HepG2 (cell line): ENCODE measurements around the gene GEMIN8. TPM values are rescaled to one million over a fixed set of nuclear protein-coding genes. Genes with fewer than 3 reads are reported as not detected.

Experiments used
- ATAC-seq: fragments of 200-7000 bp; cut with Tn5 transposase; 3 replicates; pipeline ENCODE4 v1.9.1; 2020; ENCODE audit warnings: mild to moderate bottlenecking, moderate library complexity
- BruUV-seq: library from RNA; stranded (reverse); fragments of 400-500 nt; replicated peaks from 2 replicates; lab custom pipeline; 2021; lab: Mats Ljungman, UMichigan
- CTCF ChIA-PET: fragments of 300-600 bp; formaldehyde crosslinking; extraction: SDS; loops from one replicate; lab custom pipeline; 2021; ENCODE audit warnings: low total read pairs, inconsistent platforms, low intra/inter-chr PET ratio; lab: Yijun Ruan, JAX
- POLR2A ChIA-PET: fragments of 350-600 bp; sonication (Branson Sonifier 250); formaldehyde crosslinking; loops from one replicate; lab custom pipeline; 2020; ENCODE audit warnings: antibody characterized with exemption, inconsistent platforms; lab: Yijun Ruan, JAX
- DNase-seq: peaks from one replicate; pipeline ENCODE4 v3.0.0-alpha.2; 2015; ENCODE audit warnings: low spot score
- FAIRE-seq: peaks from 3 replicates; lab custom pipeline; 2011; peaks lifted over from hg19 to GRCh38; lab: Jason Lieb, UNC
- H2AFZ ChIP-seq: one replicate; pipeline ENCODE4 v1.6.1; 2011; ENCODE audit warnings: low read length, inconsistent platforms
- H3K27ac ChIP-seq: fragments of 300-600 bp; 3 replicates; pipeline ENCODE4 v1.8.0; 2011; ENCODE audit warnings: mixed run types, mild to moderate bottlenecking, mixed read lengths, low read length, inconsistent platforms; ENCODE audit not compliant: insufficient read depth; ENCODE audit errors: extremely low read length
- H3K27me3 ChIP-seq, 2 experiments: fragments of 200-600 bp in 1 of 2; 2 replicates in 1 of 2; 3 replicates in 1 of 2; pipeline versions ENCODE4 v1.6.0 to v1.8.0; 2011; ENCODE audit warnings: low read length in 2 of 2, mild to moderate bottlenecking in 2 of 2, moderate library complexity in 2 of 2, inconsistent platforms in 1 of 2; ENCODE audit not compliant: insufficient read depth in 2 of 2, control insufficient read depth in 1 of 2
- H3K36me3 ChIP-seq, 2 experiments: fragments of 200-600 bp in 1 of 2; replicated peaks in 1 of 2; 2 replicates in 1 of 2; 3 replicates in 1 of 2; pipeline versions ENCODE4 v1.5.1 to v1.8.0; 2011; ENCODE audit warnings: low read length in 2 of 2, inconsistent platforms in 1 of 2; ENCODE audit not compliant: insufficient read depth in 2 of 2, control insufficient read depth in 1 of 2
- H3K4me1 ChIP-seq: 2 replicates; pipeline ENCODE4 v1.5.1; 2012; ENCODE audit warnings: low read length, inconsistent platforms; ENCODE audit not compliant: insufficient read depth
- H3K4me2 ChIP-seq: 2 replicates; pipeline ENCODE4 v1.6.0; 2011; ENCODE audit warnings: low read depth, low read length, inconsistent platforms
- H3K4me3 ChIP-seq, 3 experiments: fragments of 200-600 bp in 1 of 3; sonication (generic), shearing (Covaris generic) in 1 of 3; replicated peaks in 1 of 3; 2 replicates each; pipeline ENCODE4 v1.5.1; 2011 to 2016; ENCODE audit warnings: low read length in 3 of 3, inconsistent platforms in 2 of 3, low read depth in 2 of 3, mild to moderate bottlenecking in 2 of 3, control low read depth in 1 of 3, mixed read lengths in 1 of 3; ENCODE audit not compliant: insufficient read depth in 1 of 3
- H3K79me2 ChIP-seq: one replicate; pipeline ENCODE4 v1.6.1; 2011; ENCODE audit warnings: low read length, inconsistent platforms; ENCODE audit not compliant: insufficient read depth
- H3K9ac ChIP-seq: 2 replicates; pipeline ENCODE4 v1.6.0; 2011; ENCODE audit warnings: mild to moderate bottlenecking, low read depth, low read length, inconsistent platforms; ENCODE audit not compliant: insufficient read depth
- H3K9me3 ChIP-seq: 2 replicates; pipeline ENCODE4 v1.5.1; 2012; ENCODE audit warnings: mild to moderate bottlenecking, low read length
- H4K20me1 ChIP-seq: 2 replicates; pipeline ENCODE4 v1.6.0; 2011; ENCODE audit warnings: inconsistent platforms, mild to moderate bottlenecking, low read length, moderate library complexity; ENCODE audit not compliant: insufficient read depth
- CBX1 ChIP-seq: IDR thresholded peaks from one replicate; pipeline ENCODE4 v1.6.1; 2016; ENCODE audit warnings: antibody characterized with exemption, low read depth
- CREM ChIP-seq, 2 experiments: sonication (generic) in 1 of 2; formaldehyde crosslinking in 1 of 2; IDR thresholded peaks; 2 replicates each; pipeline versions ENCODE4 v1.4.0 to v1.6.1; 2016 to 2020; ENCODE audit warnings: antibody characterized with exemption in 1 of 2, mild to moderate bottlenecking in 1 of 2, missing genetic modification reagents in 1 of 2
- DPF2 ChIP-seq: sonication (generic); formaldehyde crosslinking; IDR thresholded peaks from 2 replicates; pipeline ENCODE4 v1.4.0; 2020; ENCODE audit warnings: mild to moderate bottlenecking, low read depth, missing genetic modification reagents, borderline replicate concordance
- FOXC1 ChIP-seq: sonication (generic); formaldehyde crosslinking; IDR thresholded peaks from 2 replicates; pipeline ENCODE4 v1.8.0; 2022; ENCODE audit warnings: mild to moderate bottlenecking, missing genetic modification reagents, borderline replicate concordance
- NFIC ChIP-seq: IDR thresholded peaks from 2 replicates; pipeline ENCODE4 v1.6.1; 2012; ENCODE audit warnings: mild to moderate bottlenecking, low read length, inconsistent platforms
- RXRA ChIP-seq: sonication (generic); formaldehyde crosslinking; IDR thresholded peaks from 2 replicates; pipeline ENCODE4 v1.5.1; 2020; ENCODE audit warnings: missing genetic modification reagents
- TP53 ChIP-seq: sonication (generic); formaldehyde crosslinking; conservative IDR thresholded peaks from 2 replicates; pipeline ENCODE4 v1.4.0; 2020; ENCODE audit warnings: missing genetic modification reagents
- ZFP90 ChIP-seq: sonication (generic); formaldehyde crosslinking; IDR thresholded peaks from 2 replicates; pipeline ENCODE4 v1.8.0; 2022; ENCODE audit warnings: missing genetic modification reagents, mild to moderate bottlenecking, inconsistent platforms, borderline replicate concordance
- ZNF143 ChIP-seq: sonication (generic); formaldehyde crosslinking; IDR thresholded peaks from 2 replicates; pipeline ENCODE4 v1.4.0; 2020; ENCODE audit warnings: missing genetic modification reagents
- ZSCAN30 ChIP-seq: sonication (generic); formaldehyde crosslinking; IDR thresholded peaks from 2 replicates; pipeline ENCODE4 v1.5.0; 2020; ENCODE audit warnings: mild to moderate bottlenecking, missing genetic modification reagents
- WGBS: methylation state at CpG from one replicate; pipeline ENCODE4 v1.1.6; 2017; ENCODE audit warnings: low lambda C conversion rate; 5-methylcytosine and 5-hydroxymethylcytosine counted together
- in situ Hi-C: cut with HindIII; loops from 2 replicates; pipeline ENCODE4 v1.10.0; 2017; ENCODE audit warnings: low pct_unique_long_range_greater_than_20kb; ENCODE audit not compliant: extremely low pct_ligation_motif_present
- intact Hi-C: fragments of 100-400 bp; cut with micrococcal nuclease; formaldehyde crosslinking; loops from one replicate; pipeline ENCODE4 v1.10.0; 2022; ENCODE audit not compliant: unreplicated experiment
- polyA plus RNA-seq, 8 experiments: library from polyadenylated mRNA; depleted of rRNA in 3 of 8; stranded (reverse) in 7 of 8; unstranded in 1 of 8; fragments of >200 nt; fragmentation: Illumina TruSeq in 4 of 8; extraction: Trizol in 4 of 8; gene quantifications; 2 replicates each; pipeline versions ENCODE4 v1.2.1 to v1.2.3, GENCODE V29; 2011 to 2016; ENCODE audit warnings: low read depth in 4 of 8, missing spikeins in 1 of 8, mixed read lengths in 1 of 8; ENCODE audit not compliant: insufficient read depth in 1 of 8
- total RNA-seq, 5 experiments: library from RNA; depleted of rRNA; stranded (reverse); fragments of >200 nt; fragmentation: Illumina TruSeq; extraction: Trizol; gene quantifications; 2 replicates each; pipeline ENCODE4 v1.2.3, GENCODE V29; 2016; ENCODE audit warnings: low read depth in 1 of 5
- TF ChIP-seq, protein P1 (sequence below): sonication (generic); formaldehyde crosslinking; IDR thresholded peaks from 2 replicates; pipeline ENCODE4 v1.5.0; 2020; ENCODE audit warnings: missing genetic modification reagents
- TF ChIP-seq, protein P2 (sequence below): IDR thresholded peaks from 2 replicates; pipeline ENCODE4 v1.6.1; 2016; ENCODE audit warnings: low read depth, borderline replicate concordance

GEMIN8 gene
- total and polyA plus RNA-seq, 2 of the 13 experiments (the other 11 are each of a cell fraction or from before 2014, with no cell fraction given), result 9.7 to 23.7 TPM

DNA sequence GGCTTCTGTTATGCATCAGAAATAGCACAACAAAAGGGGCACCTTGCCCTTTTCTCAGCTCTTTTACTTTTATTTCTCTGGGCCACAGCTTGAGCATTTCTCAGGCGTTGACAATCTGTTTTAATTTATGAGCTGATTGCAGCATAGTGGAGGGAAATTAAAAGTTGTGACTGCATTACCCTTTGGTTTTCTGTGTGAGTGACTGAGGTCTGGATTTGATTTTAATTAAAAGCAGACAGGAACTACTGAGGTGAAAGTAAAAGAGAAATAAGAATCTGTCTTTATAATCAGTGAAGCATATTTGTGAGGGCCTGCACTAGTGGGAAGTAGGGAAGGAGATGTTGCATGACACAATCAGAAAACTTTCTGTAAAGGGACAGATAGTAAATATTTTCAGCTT, 43.4 kb upstream of the GEMIN8 start:
- Histone ChIP-seq H2AFZ (no peak overlapping the region), H4K20me1 (no peaks in the 10 kb centered on the region), H3K36me3 (no peaks in the 10 kb centered on the region), H3K4me1 (peaks cover 19% of the 10 kb centered on the region; the same call in 1 of the 2 replicates), H3K4me3 (no peak overlapping the region), H3K27me3 (no peaks in the 10 kb centered on the region), H3K9ac (no peak overlapping the region), H3K9me3 (no peaks in the 10 kb centered on the region), H3K4me2 (no peak overlapping the region), H3K27ac (no peak overlapping the region), H3K79me2 (no peaks in the 10 kb centered on the region)
- FAIRE-seq (no peak), DNase-seq (no peak), ATAC-seq (no peak)
- no TSS peak for BruUV-seq
- TF ChIP-seq ZNF143, result no peak
- no peak for TF ChIP-seq ZFP90 (CRISPR knock-in tag)
- TF ChIP-seq CREM (IDR thresholded peaks at IDR 0.05), result no peak
- TF ChIP-seq CREM (CRISPR knock-in tag; IDR thresholded peaks at IDR 0.05), result no peak
- no peak for TF ChIP-seq TP53 (CRISPR knock-in tag)
- no peak for TF ChIP-seq RXRA (CRISPR knock-in tag)
- TF ChIP-seq, protein P1, sequence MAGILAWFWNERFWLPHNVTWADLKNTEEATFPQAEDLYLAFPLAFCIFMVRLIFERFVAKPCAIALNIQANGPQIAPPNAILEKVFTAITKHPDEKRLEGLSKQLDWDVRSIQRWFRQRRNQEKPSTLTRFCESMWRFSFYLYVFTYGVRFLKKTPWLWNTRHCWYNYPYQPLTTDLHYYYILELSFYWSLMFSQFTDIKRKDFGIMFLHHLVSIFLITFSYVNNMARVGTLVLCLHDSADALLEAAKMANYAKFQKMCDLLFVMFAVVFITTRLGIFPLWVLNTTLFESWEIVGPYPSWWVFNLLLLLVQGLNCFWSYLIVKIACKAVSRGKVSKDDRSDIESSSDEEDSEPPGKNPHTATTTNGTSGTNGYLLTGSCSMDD, result no peak
- POLR2A ChIA-PET, result no interaction called here
- WGBS, result 0% methylated on average over 1 of the region's 1 CpG
- CTCF ChIA-PET, result no interaction called here
- intact Hi-C loops (no loop called here), in situ Hi-C loops (no loop called here)

DNA sequence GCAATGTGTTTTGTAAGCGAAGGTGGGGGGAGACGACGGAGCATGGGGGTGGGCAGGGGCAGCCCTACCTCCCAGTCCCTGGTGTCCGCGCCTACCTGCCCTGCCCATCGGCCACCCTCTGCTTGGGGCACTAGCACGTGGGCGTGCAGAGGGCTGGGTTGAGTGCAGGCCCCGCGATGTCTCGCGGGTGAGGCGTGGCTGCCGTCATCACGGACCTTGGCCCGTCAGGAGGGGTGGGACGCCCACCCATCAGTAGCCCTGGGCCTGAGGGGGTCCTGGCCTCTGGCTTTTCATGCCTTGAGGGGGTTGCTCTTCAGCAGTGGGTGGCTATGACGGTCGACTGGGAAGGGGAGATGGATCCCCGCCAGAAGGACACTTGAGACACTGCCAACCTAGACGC, 36.1 kb upstream of the GEMIN8 start:
- no peak for ATAC-seq
- no peak for TF ChIP-seq DPF2 (CRISPR knock-in tag)
- no peak for TF ChIP-seq FOXC1 (CRISPR knock-in tag)
- TF ChIP-seq ZSCAN30 (CRISPR knock-in tag), result no peak
- no peak for TF ChIP-seq NFIC
- TF ChIP-seq CBX1, result no peak
- TF ChIP-seq, protein P2, sequence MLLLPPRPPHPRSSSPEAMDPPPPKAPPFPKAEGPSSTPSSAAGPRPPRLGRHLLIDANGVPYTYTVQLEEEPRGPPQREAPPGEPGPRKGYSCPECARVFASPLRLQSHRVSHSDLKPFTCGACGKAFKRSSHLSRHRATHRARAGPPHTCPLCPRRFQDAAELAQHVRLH, result no peak
- no TSS peak for BruUV-seq
- ChIA-PET CTCF (no interaction called here), POLR2A (no interaction called here)
- H3K4me2 ChIP-seq, result no peak overlapping the region
- H3K9ac ChIP-seq, result no peak overlapping the region
- H3K79me2 ChIP-seq, result no peaks in the 10 kb centered on the region
- DNase-seq, result no peak
- no peaks in the 10 kb centered on the region for H3K9me3 ChIP-seq
- no peaks in the 10 kb centered on the region for H3K36me3 ChIP-seq
- no CpG with 5 or more reads among the region's 21 CpGs for WGBS
- in situ Hi-C loops, result no loop called here
- no peaks in the 10 kb centered on the region for H3K27me3 ChIP-seq
- no peak overlapping the region for H2AFZ ChIP-seq
- no peaks in the 10 kb centered on the region for H3K4me1 ChIP-seq
- H3K4me3 ChIP-seq, result no peak overlapping the region
- intact Hi-C loops, result no loop called here
- no peak for FAIRE-seq
- H3K27ac ChIP-seq, result no peak overlapping the region
- H4K20me1 ChIP-seq, result no peaks in the 10 kb centered on the region
